ENCODE measurements around the gene USH2A.

The USH2A gene

DNA sequence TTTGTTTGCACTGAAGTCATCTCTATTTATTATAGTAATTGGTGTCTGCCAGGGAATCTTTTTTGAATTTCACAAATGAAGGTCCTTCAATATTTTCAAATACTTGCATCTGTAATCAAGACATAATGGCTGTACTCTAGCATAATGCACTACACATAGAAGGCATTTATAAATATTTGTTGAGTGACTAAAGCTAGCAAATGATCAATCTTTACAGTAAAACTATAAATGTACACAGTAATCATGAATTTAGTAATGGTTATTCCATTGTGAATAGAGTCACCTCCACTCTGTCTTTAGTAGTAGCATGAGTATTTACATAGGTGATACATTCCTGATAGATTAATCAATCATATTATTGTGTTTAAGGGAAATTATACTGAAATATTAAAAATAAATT lies 119.6 kb downstream of the USH2A start:
- DNase-seq (ENCODE audit: low spot score in 2 of 2), result no peak
- H3K36me3 ChIP-seq (replicated peaks), result no peaks in the 10 kb centered on the region
- in situ Hi-C loops (cut with MboI; ENCODE audit: low sequenced_read_pairs), result no loop called here
- H3K4me1 ChIP-seq, result no peaks in the 10 kb centered on the region; the same call in 1 of the 2 replicates
- no peaks in the 10 kb centered on the region for H3K27me3 ChIP-seq (ENCODE audit: low read depth)
- H3K4me3 ChIP-seq, result no peak overlapping the region
- H3K9me3 ChIP-seq, result no peaks in the 10 kb centered on the region

DNA sequence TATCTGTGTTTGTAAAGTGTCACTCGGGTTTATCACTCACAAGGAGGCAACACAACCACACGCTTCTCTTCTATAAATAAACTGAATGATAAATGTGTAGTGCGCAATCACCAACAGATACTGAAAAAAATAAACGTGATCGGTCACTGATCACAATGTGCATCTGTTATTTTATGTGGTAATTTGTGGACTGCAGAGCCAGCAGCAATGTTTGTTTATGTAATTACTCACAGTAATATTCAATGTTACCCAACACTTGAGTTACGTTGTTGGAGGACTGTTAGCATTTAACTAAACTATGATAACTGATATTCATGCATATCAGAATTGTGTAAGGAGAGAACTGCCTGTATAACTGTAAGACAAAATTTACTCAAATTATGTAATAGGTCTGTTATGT lies 129.6 kb downstream of the USH2A start:
- Histone ChIP-seq H3K36me3 (replicated peaks) (no peaks in the 10 kb centered on the region), H3K4me1 (no peaks in the 10 kb centered on the region), H3K9me3 (no peaks in the 10 kb centered on the region), H3K4me3 (no peak overlapping the region), H3K27me3 (ENCODE audit: low read depth) (no peaks in the 10 kb centered on the region)
- DNase-seq (ENCODE audit: low spot score in 2 of 2), result no peak
- in situ Hi-C loops (cut with MboI; ENCODE audit: low sequenced_read_pairs), result no loop called here

- in situ Hi-C loops (cut with MboI; ENCODE audit: low sequenced_read_pairs), result no loop called here
- Histone ChIP-seq H3K4me3 (no peak overlapping the region), H3K4me1 (no peaks in the 10 kb centered on the region), H3K9me3 (no peaks in the 10 kb centered on the region), H3K36me3 (replicated peaks) (no peaks in the 10 kb centered on the region), H3K27me3 (ENCODE audit: low read depth) (no peaks in the 10 kb centered on the region)
- no peak for DNase-seq (ENCODE audit: low spot score in 2 of 2)
Observed at GRCh38 chr1:216290074-216290473, 133.2 kb downstream of the USH2A start.

DNA sequence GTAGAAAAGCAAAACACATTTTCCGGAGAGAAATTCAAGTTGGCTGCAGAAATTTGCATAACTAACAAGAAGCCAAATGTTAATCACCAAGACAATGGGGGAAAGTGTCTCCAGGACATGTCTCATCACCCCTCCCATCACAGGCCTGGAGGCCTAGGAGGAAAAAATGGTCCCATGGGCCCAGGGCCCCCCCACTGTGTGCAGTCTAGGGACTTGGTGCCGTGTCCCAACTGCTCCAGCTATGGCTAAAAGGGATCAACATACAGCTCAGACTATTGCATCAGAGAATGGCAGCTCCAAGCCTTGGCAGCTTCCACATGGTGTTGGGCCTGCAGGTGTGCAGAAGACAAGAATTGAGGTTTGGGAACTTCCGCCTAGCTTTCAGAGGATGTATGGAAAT lies 138.2 kb downstream of the USH2A start:
- Histone ChIP-seq H3K9me3 (no peaks in the 10 kb centered on the region), H3K4me1 (no peaks in the 10 kb centered on the region), H3K36me3 (replicated peaks) (no peaks in the 10 kb centered on the region), H3K27me3 (ENCODE audit: low read depth) (no peaks in the 10 kb centered on the region), H3K4me3 (no peak overlapping the region)
- no peak for DNase-seq (ENCODE audit: low spot score in 2 of 2)
- in situ Hi-C loops (cut with MboI; ENCODE audit: low sequenced_read_pairs), result no loop called here

DNA sequence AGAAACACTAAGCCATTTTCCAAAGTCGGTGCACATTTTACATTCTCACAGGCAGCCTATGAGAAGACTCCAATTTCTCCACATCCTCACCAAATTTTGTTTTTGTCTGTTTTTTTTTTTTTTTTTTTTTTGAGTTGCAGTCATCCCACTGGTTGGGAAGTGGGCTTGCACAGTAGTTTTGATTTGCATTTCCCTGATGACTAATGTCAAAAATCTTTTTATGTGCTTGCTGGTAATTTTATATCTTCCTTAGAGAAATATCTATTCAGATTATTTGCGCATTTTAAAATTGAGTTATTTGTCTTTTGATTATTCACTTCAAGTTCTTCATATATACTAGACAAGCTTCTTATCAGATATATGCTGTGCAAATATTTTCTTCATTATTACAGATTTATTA lies 141.5 kb downstream of the USH2A start:
- Histone ChIP-seq H3K9me3 (no peaks in the 10 kb centered on the region), H3K27me3 (ENCODE audit: low read depth) (no peaks in the 10 kb centered on the region), H3K4me1 (no peaks in the 10 kb centered on the region), H3K36me3 (replicated peaks) (no peaks in the 10 kb centered on the region), H3K4me3 (no peak overlapping the region)
- no peak for DNase-seq (ENCODE audit: low spot score in 2 of 2)
- in situ Hi-C loops (cut with MboI; ENCODE audit: low sequenced_read_pairs), result no loop called here

- no peaks in the 10 kb centered on the region for H3K27me3 ChIP-seq (ENCODE audit: low read depth)
- no peak overlapping the region for H3K4me3 ChIP-seq
- H3K36me3 ChIP-seq (replicated peaks), result no peaks in the 10 kb centered on the region
- no peaks in the 10 kb centered on the region for H3K9me3 ChIP-seq
- in situ Hi-C loops (cut with MboI; ENCODE audit: low sequenced_read_pairs), result no loop called here
- no peak for DNase-seq (ENCODE audit: low spot score in 2 of 2)
- H3K4me1 ChIP-seq, result no peaks in the 10 kb centered on the region
Observed at GRCh38 chr1:216270086-216270773, 153.0 kb downstream of the USH2A start.

- in situ Hi-C loops (cut with MboI; ENCODE audit: low sequenced_read_pairs), result no loop called here
Observed at GRCh38 chr1:216261631-216262030, 161.6 kb downstream of the USH2A start.

DNA sequence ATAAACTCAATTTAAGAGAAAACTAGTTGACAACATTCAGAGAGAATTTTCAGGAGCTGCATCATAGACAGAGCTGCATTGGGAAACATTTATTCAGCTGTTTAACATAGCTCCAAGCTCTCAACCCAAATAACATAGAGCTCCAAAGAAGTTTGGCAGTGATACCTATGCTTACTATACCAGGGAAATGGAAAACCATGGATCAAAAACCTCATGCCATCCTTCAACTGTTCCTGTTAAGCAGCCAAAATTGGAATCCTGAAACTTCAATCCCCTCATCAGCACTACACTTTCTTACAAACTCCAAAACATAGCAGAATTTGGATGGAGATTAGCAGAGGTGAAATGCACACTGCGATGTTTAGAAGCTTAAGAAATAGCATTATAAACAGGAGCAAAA lies 164.4 kb downstream of the USH2A start:
- Histone ChIP-seq H3K4me3 (no peak overlapping the region), H3K27me3 (ENCODE audit: low read depth) (no peaks in the 10 kb centered on the region)
- in situ Hi-C loops (cut with MboI; ENCODE audit: low sequenced_read_pairs), result no loop called here

More at GRCh38 chr1:216261631-216262030, 161.6 kb downstream of the USH2A start:
- Histone ChIP-seq H3K4me3 (no peak overlapping the region), H3K9me3 (no peaks in the 10 kb centered on the region), H3K36me3 (replicated peaks) (no peaks in the 10 kb centered on the region), H3K4me1 (no peaks in the 10 kb centered on the region), H3K27me3 (ENCODE audit: low read depth) (no peaks in the 10 kb centered on the region)
- DNase-seq (ENCODE audit: low spot score in 2 of 2), result no peak

DNA sequence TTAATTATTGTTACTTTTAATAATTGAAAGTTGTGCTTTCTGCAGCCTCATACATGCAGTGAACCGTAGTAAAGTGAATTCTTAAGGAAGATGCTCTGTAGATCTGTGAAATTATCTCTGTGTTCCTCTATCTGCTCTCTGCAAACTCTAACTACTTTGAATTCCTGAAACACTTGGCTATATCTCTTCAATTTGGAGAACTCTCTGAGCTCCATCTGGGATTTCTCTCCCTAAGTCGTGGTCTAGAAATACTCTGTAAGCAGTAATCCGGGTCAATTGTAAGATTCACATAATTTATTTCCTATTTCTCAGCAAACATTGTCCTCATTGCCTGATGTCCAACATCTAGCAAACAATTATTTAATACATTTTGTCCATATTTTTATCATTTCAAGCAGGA lies 164.9 kb downstream of the USH2A start:
- no peaks in the 10 kb centered on the region for H3K9me3 ChIP-seq
- H3K4me1 ChIP-seq, result no peaks in the 10 kb centered on the region
- in situ Hi-C loops (cut with MboI; ENCODE audit: low sequenced_read_pairs), result no loop called here
- H3K4me3 ChIP-seq, result no peak overlapping the region
- H3K27me3 ChIP-seq (ENCODE audit: low read depth), result no peaks in the 10 kb centered on the region
- H3K36me3 ChIP-seq (replicated peaks), result no peaks in the 10 kb centered on the region
- DNase-seq (ENCODE audit: low spot score in 2 of 2), result no peak

More for the DNA sequence above, 164.4 kb downstream of the USH2A start:
- H3K36me3 ChIP-seq (replicated peaks), result no peaks in the 10 kb centered on the region
- H3K4me1 ChIP-seq, result no peaks in the 10 kb centered on the region
- no peak for DNase-seq (ENCODE audit: low spot score in 2 of 2)
- H3K9me3 ChIP-seq, result no peaks in the 10 kb centered on the region

DNA sequence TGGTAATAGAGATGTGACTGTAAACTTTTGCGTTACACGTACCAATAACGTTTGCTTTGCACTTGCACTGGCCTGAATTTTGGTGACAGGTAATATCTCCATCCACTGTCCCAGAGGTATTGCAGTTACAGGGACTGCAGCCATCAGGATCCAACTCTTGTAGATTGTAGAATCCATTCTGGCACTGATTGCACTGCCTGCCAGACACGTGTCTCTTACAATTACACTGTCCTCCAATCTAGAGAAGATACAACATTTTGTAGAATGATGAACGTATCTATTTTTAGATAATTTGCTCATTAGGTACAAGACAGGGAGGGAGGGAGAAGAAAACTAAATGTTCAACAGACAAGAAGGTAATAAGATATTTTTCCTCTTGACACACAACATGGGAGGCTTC lies 172.4 kb downstream of the USH2A start:
- H3K27me3 ChIP-seq (ENCODE audit: low read depth), result no peaks in the 10 kb centered on the region
- in situ Hi-C loops (cut with MboI; ENCODE audit: low sequenced_read_pairs), result no loop called here
- no peak overlapping the region for H3K4me3 ChIP-seq
- DNase-seq (ENCODE audit: low spot score in 2 of 2), result no peak
- H3K9me3 ChIP-seq, result no peaks in the 10 kb centered on the region
- H3K36me3 ChIP-seq (replicated peaks), result no peaks in the 10 kb centered on the region
- no peaks in the 10 kb centered on the region for H3K4me1 ChIP-seq

GRCh38 chr1:216248628-216249027 lies 174.6 kb downstream of the USH2A start:
- no peak for DNase-seq (ENCODE audit: low spot score in 2 of 2)
- Histone ChIP-seq H3K9me3 (no peaks in the 10 kb centered on the region), H3K27me3 (ENCODE audit: low read depth) (no peaks in the 10 kb centered on the region), H3K4me3 (no peak overlapping the region), H3K36me3 (replicated peaks) (no peaks in the 10 kb centered on the region), H3K4me1 (no peaks in the 10 kb centered on the region)
- in situ Hi-C loops (cut with MboI; ENCODE audit: low sequenced_read_pairs), result no loop called here

DNA sequence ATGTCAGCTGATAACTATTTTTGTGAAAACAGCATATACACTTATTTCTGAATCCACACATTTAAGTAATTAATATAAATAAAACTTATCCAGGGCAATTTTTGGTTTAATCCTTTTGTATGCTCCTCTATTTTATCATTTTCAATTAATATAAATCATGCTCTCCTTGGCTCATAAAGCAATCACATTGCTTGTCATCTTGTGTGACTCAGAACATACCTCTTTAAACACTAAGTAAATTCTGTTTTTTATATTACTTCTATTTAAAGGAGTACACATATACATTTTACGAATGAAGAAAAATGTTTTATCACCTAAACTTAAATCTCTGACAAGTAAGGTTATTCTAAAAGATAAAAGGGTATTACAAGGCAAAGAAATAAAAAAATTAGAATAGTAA lies 175.3 kb downstream of the USH2A start:
- no peak for DNase-seq (ENCODE audit: low spot score in 2 of 2)
- Histone ChIP-seq H3K36me3 (replicated peaks) (no peaks in the 10 kb centered on the region), H3K4me1 (no peaks in the 10 kb centered on the region), H3K9me3 (no peaks in the 10 kb centered on the region), H3K27me3 (ENCODE audit: low read depth) (no peaks in the 10 kb centered on the region), H3K4me3 (no peak overlapping the region)
- in situ Hi-C loops (cut with MboI; ENCODE audit: low sequenced_read_pairs), result no loop called here

- H3K4me3 ChIP-seq, result no peak overlapping the region
Observed at GRCh38 chr1:216246577-216247203, 176.6 kb downstream of the USH2A start.

GRCh38 chr1:216238844-216239243 lies 184.4 kb downstream of the USH2A start:
- Histone ChIP-seq H3K27me3 (ENCODE audit: low read depth) (no peaks in the 10 kb centered on the region), H3K9me3 (no peaks in the 10 kb centered on the region), H3K4me3 (no peak overlapping the region), H3K36me3 (replicated peaks) (no peaks in the 10 kb centered on the region), H3K4me1 (no peaks in the 10 kb centered on the region)
- DNase-seq (ENCODE audit: low spot score in 2 of 2), result no peak
- in situ Hi-C loops (cut with MboI; ENCODE audit: low sequenced_read_pairs), result no loop called here

More at GRCh38 chr1:216246577-216247203, 176.6 kb downstream of the USH2A start:
- DNase-seq (ENCODE audit: low spot score in 2 of 2), result no peak
- Histone ChIP-seq H3K9me3 (no peaks in the 10 kb centered on the region), H3K36me3 (replicated peaks) (no peaks in the 10 kb centered on the region), H3K27me3 (ENCODE audit: low read depth) (no peaks in the 10 kb centered on the region), H3K4me1 (no peaks in the 10 kb centered on the region)
- in situ Hi-C loops (cut with MboI; ENCODE audit: low sequenced_read_pairs), result no loop called here

Data from HAP-1 (cell line).